ENCODE measurements around the gene TBC1D1.
A peak's percentile ranks its signal among the peaks of the same experiment; 100 is the strongest.

The TBC1D1 gene

DNA sequence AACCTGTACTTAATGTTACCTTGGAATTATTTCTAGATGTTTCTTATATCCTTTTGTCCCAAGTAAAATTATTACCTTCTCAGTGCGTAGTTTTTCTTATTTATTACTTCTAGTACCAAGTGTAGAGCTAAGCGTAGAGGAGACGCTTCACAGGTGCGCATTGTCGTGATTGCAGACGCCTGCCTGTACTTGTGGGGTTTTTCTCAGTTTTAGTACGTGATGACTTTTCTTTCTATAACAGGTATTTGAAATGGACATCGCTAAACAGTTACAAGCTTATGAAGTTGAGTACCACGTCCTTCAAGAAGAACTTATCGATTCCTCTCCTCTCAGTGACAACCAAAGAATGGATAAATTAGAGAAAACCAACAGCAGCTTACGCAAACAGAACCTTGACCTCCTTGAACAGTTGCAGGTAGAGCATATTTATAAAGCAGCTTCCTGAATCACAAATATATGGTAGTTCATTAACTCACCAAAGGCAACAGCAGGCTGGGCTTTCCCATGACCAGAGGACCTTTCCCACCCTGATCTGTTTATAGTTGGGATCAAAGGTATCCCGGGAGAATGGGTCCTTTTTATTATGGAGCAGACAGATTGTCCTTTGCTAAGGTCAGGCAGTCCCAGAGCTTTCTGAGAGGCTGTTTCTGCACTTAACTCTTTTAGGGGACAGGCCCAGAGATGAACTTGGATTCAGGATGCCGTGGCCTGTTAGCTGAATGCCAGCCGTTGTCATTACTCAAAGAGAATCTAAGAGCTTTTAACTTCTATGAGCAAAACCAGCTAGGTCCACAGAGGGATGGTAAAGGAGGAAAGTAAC is 242.2 kb downstream of the TBC1D1 start:
- no peak for ATAC-seq

DNA sequence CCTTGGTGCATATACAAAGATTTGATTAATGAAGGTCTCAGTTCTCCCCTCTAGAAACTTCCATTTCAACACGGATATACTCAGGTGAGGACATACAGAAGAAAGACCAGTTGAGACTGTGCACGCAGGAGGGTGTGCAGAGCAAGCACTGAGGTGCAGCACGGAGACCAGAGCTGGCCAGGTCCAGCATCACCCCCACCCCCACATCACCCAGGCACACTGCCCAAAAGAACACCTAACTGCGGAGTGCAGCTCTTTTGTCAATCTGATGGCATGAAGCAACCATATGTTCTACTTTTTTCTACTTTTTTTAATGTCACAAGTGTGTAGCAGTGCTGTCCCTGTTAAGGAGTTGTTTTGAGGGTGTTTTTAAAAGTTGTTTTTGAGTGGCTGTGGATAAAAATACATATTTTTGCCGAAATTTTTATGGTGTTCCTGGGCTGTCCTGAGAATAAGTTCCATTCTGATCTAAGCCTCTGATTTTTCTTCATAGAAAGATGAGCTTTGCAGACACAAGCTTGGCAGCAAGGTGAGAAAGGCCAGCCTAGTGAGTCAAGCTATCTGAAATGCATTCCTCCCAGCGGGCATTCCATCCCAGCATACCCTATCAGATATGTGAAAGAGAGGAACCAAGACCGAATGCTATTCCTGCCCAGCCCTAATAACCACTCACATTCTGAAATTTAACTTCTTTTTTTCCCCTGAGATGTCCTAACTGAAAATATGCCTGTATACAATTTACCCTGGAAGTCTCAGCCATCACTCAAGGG is 243.0 kb downstream of the TBC1D1 start:
- no peak for ATAC-seq

DNA sequence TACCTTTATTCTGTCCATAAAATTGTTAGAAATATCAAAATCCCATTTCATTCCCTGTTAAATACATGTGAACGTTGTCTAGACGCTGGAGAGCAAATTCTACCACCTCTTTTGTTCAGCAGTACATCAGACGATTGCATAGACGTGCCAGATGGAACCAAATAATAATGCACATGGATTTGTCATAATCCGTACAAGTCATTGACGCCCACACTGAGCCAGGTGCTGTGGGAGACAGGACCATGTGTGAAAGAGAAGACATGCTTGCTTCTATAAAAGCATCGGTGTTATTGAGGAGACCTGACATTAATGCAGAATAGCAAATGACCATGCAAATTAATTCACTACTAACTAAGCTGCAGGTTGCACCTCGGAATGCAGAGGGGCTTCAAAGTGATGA is 244.3 kb downstream of the TBC1D1 start:
- no peak for ATAC-seq

DNA sequence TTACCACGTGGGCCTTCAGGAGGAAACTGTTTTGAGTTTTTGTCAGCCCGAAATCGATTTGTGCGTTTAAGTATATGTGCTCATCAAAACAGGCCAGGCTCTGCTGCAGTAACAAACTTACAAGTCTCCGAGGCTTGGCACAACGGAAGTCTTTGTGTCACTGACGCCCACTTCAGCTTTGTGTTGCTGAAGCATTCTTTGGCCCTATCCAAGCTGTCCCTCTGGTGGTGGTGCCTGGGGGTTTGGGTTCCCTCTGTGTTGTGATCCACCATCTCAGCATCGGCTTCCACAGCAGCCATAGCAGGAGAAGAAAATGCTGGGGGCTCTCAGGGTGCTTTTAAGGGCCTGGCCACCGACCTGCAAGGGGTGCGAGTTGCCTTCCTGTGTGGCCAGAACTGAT is 245.7 kb downstream of the TBC1D1 start:
- no peak for ATAC-seq

DNA sequence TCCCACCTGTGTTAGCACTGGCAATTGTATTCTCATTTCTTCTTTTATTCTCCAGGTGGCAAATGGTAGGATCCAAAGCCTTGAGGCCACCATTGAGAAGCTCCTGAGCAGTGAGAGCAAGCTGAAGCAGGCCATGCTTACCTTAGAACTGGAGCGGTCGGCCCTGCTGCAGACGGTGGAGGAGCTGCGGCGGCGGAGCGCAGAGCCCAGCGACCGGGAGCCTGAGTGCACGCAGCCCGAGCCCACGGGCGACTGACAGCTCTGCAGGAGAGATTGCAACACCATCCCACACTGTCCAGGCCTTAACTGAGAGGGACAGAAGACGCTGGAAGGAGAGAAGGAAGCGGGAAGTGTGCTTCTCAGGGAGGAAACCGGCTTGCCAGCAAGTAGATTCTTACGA is 246.2 kb downstream of the TBC1D1 start:
- no peak for ATAC-seq

DNA sequence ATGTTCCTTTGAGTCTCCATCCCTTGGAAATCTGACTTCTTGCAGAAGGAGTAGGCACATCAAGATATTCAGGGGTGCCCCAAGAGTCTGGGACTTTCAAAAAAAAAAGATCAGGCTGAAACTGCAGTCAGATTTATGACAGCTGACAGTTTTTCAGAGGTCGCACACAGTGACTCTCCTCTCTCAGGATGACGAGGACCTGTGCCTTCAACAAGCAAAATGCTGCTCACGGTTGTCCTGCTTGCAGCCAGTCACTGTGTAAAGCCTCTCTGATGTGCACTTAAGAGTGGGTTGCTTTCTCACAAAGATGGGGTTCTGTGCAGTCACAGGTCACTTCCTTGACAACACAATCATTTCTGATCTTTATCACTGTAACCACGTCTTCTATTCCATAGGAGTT is 247.5 kb downstream of the TBC1D1 start:
- ATAC-seq = peak; percentile 53 to 72

DNA sequence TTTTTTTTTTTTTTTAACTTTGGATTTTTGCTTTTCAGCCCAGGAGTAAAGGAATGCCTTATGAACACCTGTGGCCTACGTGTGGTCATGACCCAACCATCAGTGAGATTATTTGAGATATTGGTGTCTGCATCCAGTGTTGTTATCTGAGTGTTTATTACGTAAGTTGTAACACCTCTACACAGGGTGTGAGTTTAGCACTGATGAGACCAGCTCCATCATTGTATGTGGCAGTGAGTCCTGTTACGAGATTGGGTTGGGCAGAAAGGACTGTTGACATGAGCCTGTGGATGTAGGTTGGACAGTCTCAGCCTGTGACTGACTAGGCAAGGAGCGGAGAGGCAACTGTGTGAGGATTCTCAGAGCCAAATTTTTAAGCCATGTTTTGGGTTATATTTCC is 248.3 kb downstream of the TBC1D1 start:
- ATAC-seq = no peak

DNA sequence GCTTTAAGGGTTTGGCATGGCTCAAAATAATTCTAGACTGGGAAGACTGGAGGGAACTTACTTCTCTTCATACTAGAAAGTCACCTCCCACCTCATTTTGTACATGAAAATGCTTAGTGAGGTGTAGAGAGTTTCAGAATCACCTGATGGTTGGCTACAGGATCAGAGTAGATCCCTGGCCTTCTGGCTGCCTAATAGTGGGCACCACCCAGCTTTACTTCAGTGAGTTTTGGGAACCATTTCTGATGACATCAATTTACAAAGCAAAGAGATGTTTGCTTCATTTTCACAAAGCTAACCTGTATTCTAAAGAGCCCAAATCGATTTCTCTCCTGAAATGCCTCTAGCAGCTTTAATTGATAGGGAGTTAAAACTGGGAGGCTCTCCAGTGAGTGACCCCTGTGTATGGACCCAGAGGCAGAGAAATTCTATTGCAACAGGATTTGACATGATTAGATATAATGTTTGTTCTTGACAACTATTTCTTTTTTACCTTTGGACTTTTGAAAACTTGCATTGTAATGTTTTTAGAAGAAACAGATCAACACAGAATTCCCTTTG is 249.8 kb downstream of the TBC1D1 start:
- ATAC-seq = no peak

DNA sequence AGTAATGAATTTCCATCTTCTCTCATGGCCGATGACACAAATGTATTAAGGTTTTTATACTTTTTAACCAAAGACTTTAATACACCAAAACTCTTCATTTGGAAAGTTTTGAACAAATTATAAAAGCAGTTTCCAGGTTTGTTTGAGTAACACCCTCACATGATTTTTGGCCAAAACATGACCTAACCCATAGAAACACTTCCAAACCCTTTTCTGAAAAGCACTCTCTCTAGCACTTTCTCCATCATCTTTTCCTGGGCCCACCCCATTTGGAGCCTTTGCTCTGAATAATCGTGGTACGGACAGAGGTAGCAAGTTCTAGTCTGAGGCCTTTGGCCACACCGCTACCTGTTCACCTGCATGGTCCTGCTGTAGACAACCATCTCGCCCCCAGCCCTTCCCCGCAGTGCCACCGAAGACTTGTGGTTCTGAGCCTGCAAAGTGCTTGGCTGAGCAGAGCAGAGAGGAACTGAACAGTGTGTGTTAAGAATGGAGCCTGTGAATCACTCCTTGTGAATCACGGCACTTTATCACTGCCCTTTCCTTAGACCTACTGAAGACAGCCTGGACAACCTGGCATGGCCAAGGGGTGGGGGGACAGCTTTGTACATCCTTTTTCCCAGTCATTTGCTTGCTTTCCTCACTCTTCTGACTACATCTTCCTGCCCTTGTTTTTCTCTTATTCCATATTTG is 251.1 kb downstream of the TBC1D1 start:
- ATAC-seq = peak; percentile 49 to 58

DNA sequence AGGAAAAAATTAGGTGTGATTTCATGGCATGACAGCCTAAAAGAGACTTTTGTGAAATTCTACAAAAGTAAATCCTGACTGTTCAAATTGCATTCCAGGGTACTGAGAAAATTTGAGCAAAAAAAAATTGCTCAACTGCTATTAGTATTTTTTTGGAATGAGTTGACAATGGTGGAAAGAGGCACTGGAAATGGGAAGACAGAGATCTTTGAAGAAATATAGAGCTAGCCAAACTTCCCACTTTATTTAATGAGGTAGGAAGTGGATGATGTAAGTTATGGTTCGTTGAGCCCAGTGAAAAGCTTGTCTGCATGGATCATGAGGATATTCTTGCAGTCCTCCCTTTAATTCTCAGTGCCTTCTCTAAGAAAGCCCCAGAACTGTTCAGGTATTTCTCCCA is 253.1 kb downstream of the TBC1D1 start:
- ATAC-seq = no peak

DNA sequence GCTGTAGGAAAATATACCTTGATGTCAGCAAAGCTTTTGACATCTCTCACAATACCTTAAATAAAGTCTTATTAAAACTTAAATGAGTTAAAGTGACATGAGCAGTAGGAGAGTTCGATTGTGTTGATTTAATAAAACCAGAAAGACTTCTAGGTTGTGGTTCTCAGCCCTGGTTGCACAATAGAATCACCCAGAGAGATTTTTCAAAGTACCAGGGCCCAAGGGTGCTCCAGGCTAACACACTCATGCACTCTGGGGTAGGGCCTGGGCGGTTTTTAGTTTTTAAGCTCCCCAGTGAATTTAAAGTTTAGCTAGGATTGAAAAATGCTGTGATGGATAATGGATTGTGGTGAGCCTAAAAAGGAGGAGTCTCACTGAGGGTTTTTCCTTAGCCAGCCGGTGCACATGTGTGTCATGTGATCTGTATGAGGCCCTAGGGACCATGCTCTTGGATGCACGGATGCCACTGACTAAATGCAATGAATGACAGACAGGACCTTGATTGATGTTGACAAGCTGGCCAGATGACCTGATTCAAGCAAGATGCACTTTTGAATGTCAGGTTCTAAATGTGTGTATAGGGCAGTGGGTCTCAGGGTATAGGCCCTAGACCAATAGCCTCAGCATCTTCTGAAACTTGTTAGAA is 254.3 kb downstream of the TBC1D1 start:
- ATAC-seq = no peak

DNA sequence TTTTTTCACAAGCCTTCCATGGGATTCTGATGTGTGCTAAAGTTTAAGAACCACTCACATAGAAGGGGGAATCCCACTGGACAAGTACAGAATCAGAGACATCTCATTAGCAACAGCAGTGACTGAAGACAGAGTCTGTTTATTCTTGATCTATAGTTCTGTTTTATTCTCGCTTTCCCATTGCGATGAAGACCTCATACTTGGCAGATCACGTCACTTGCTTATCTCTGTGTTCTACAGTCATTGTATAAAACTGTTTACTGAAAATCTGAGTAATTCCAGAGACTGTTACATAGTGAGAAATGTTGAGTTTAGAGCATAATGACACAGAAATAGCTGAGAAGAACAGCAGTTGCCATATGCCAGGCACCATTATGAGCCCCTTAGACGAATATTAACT is 254.9 kb downstream of the TBC1D1 start:
- peak; percentile 32 to 48 for ATAC-seq

DNA sequence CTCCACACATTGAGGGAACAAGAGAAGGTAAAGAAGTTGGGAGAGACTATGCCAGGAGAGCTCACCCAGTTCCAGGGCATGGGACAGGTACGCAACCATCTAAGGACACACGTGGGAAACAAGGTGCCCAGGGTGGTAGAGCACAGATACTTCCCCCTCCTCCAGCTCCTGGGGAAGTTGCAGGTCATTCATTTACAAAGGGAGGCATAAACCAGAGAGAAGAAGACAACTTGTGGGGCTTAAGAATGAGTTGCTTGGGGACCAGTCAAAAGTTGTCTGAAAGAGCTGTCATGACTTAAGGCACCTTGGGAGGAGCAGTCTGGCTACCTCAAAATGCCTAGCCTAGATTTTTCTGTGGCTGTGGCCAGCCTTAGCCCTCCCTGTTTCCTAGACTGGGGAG is 255.5 kb downstream of the TBC1D1 start:
- ATAC-seq = no peak

DNA sequence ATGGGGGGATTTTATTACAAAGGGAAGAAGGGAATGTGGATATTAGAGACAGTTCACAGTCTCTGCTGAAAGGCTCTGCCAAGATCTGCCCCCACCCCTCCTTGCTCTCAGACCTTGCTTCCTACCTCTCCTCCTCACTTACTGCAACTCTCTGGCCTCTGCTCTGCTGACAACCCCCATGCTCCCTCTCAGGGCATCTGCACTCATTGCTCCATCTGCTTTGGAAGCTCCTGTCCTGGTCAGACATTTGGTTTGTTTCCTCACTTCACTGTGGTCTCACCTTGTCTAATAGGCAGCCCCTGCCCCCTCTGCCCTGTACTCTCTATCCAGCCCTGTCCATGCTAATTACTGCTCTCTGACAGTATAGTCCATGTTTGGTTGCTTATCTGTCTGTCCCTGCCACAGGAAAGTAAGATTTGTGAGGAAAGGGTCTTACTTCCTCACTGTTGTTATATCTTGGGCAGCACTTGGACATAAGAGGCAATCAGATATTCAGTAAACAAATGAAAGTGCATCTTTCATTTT is 258.6 kb downstream of the TBC1D1 start:
- no peak for ATAC-seq

DNA sequence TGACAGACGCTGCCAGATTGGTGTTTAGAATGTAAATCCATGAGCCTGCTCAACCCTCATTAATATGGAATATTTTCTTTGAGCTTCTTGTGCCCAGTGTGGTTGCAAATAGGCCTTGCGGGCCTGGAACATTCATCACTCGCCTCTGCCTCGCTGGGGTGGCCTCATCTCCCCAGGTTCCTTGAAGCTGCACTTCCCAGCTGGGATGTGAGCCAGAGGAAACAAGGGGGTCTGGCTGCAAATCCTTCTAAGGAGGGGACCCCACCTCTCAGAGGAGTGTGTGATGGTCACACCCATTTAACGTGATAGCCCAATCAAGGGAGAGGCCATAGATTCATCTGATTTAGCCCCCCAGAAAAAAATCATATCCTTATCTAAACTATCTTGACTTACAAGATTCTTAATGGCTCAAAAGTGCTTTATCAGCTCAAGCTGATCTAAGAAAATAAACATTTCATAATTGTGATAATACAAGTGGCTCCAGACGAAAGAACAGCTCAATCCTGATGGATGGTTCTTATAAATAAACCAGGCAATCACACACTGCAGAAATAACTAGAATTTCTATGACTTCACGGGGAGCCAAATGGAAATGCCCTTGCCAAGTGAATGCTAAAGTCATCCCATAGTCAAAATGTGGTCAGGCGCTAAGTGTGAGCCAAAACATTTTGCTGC is 259.2 kb downstream of the TBC1D1 start:
- no peak for ATAC-seq

DNA sequence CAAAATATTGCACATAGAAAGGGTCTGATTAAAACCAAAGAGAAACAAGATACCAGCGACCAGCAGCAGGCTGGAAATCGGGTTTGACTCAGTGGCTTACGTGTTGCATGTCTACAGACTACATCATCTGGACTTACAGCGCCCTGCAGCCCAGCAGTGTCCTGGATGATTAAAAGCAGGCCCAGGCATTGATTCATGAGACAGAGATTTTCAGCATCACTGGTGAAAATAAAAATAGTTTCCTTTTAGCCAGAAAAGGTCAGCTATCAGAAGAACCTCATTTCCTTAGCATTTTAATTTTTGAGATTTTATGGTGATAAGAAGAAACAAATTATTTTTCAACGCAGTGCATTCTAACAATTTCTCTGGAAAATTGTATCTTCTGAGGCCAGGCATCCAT is 259.9 kb downstream of the TBC1D1 start:
- ATAC-seq = no peak

DNA sequence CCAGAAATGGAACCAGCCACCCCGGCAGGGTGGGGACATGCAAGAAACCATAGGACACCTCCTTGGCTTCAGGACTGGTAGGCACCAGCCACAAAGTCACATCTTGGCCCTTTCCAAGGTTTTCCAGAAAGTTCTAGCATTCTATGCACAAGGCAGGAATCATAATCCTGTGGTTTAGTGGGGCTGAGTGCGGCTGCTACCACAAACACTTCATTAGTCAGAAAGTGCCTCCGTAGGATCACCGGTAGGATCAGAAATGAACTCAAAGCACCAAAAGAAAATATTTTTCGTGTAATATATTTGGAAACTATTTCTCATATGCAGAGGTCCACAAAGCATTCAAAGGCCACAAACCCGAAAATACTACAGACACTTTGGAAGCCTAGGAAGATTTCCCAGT is 261.0 kb downstream of the TBC1D1 start:
- no peak for ATAC-seq

DNA sequence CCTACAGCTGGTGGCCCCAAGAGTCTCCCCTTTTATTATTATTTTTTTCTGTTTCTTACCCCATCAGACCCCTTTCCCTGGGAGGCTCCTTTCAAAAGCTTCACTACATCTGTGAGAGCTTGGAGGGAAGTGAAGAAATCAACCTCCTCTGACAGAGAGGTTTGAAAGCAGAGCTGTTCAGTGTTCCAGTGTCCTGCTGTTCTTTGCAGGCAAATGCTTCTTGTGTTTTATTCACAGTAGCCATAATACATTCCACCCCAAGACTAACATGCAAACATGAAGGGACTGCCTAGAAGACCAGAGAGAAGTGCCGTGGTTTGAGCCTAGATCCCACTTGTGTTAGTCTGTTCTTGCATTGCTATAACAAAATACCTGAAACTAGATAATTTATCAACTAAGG is 261.4 kb downstream of the TBC1D1 start:
- no peak for ATAC-seq

DNA sequence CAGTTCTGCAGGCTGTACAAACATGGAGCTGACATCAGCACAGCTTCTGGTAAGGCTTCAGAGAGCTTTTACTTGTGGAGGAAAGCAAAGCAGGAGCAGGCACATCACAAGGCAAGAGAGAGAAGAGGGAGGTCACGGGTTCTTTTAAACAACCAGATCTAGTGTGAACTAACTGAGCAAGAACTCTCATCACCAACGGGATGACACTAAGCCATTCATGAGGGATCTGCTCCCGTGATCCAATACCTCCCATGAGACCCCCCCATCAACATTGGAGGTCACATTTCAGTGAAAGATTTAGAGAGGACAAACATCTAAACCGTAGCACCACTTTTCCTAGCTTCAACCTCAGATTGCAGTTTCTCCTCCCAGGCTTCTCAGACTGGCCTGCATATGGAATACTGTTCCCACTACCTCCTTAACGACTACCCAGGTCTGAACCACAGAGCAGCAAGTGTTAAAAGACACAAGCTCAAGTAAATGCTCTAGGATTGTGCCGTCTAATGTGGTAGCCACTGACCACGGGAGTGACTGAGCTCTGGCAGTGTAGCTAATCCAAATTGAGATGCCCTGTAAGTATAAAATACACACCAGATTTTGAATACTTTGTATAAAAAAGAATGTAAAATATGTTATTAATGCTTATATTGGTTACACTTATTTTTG is 262.0 kb downstream of the TBC1D1 start:
- no peak for ATAC-seq

DNA sequence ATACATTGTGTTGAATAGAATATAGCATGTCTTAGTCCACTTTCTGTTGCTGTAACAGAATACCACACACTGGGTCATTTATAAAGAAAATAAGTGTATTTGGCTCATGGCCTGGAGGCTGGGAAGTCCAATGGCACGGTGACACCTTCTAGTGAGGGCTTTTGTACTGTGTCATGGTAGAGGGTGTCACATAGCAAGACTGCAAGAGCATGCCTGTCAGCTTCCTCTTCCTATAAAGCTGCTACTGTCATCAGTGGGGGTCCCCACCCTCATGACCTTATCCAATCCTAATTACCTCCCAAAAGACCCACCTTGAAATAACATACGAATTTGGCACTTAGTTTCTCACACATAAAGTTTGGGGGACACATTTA is 262.5 kb downstream of the TBC1D1 start:
- no peak for ATAC-seq

DNA sequence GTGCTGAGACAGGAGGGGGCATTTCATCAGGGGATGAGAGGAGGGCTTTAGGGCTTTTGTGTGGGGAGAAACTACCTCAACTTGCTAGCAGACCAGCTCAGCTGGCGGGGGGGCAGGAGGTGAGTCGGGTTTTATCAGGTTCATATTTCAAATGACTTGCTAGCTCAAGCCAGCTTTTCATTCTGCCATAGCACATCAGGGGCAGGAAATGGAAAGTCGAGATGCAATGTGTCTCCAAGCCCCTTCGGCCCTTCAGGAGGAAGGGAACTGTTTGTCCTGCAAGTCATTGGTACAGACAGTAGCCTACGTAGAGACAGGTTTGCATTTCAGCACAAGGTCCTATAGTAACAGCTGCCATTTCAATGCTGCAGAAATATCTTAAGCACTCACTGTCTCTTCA is 263.4 kb downstream of the TBC1D1 start:
- ATAC-seq = peak in 1 of 2 donors; percentile 39

All from activated CD4-positive, CD25-positive, alpha-beta regulatory T cell treated with anti-CD3 and anti-CD28 coated beads, Interleukin-2, amount 50 U/mL, for 24 hours (primary cell).